PC-3 (cell line): Measurements from ENCODE around the gene SUGCT. TPM values are rescaled to one million over a fixed set of nuclear protein-coding genes. Genes with fewer than 3 reads are reported as not detected.

Experiments
- ATAC-seq: fragments of 200-7000 bp; cut with Tn5 transposase; 2 replicates; pipeline ENCODE4 v1.9.1; 2020; ENCODE audit warnings: mild to moderate bottlenecking, moderate library complexity
- BruUV-seq: library from RNA; stranded (reverse); fragments of 400-500 nt; replicated peaks from 2 replicates; lab custom pipeline; 2021; lab: Mats Ljungman, UMichigan
- CTCF ChIA-PET: fragments of 300-600 bp; sonication (Branson Sonifier 250); formaldehyde crosslinking; loops from one replicate; lab custom pipeline; 2022; ENCODE audit warnings: antibody characterized with exemption; lab: Charles Lee
- POLR2A ChIA-PET: fragments of 300-600 bp; sonication (Branson Sonifier 250); formaldehyde crosslinking; loops from one replicate; lab custom pipeline; 2022; ENCODE audit warnings: antibody characterized with exemption; ENCODE audit not compliant: unreplicated experiment; lab: Charles Lee
- DNase-seq: peaks from one replicate; pipeline ENCODE4 v3.0.0-alpha.2; 2015
- H2AFZ ChIP-seq: fragments of 300-600 bp; sonication (generic); 2 replicates; pipeline ENCODE4 v1.6.0; 2016; ENCODE audit warnings: antibody characterized with exemption, low read length
- H3F3A ChIP-seq: fragments of 300-600 bp; sonication (generic); one replicate; pipeline ENCODE4 v1.6.0; 2017; ENCODE audit warnings: antibody characterized with exemption, low read length, control low read depth, mild to moderate bottlenecking; ENCODE audit not compliant: unreplicated experiment
- H3K27ac ChIP-seq: fragments of 300-600 bp; sonication (generic); 2 replicates; pipeline ENCODE4 v1.5.1; 2016; ENCODE audit warnings: mild to moderate bottlenecking, low read length
- H3K27me3 ChIP-seq: fragments of 300-600 bp; sonication (generic); 2 replicates; pipeline ENCODE4 v1.6.1; 2016; ENCODE audit warnings: low read length, mixed read lengths
- H3K36me3 ChIP-seq: fragments of 300-600 bp; sonication (generic); 2 replicates; pipeline ENCODE4 v1.6.1; 2016; ENCODE audit warnings: low read depth, mixed run types, low read length, mixed read lengths
- H3K4me1 ChIP-seq: fragments of 300-600 bp; sonication (generic); 2 replicates; pipeline ENCODE4 v1.5.1; 2016; ENCODE audit warnings: low read length; ENCODE audit not compliant: insufficient read depth
- H3K4me2 ChIP-seq: fragments of 300-600 bp; sonication (generic); 2 replicates; pipeline ENCODE4 v1.6.0; 2016; ENCODE audit warnings: low read length
- H3K4me3 ChIP-seq: fragments of 300-600 bp; sonication (generic); 2 replicates; pipeline ENCODE4 v1.5.1; 2016; ENCODE audit warnings: mild to moderate bottlenecking, low read length, mixed read lengths
- H3K79me2 ChIP-seq: fragments of 300-600 bp; sonication (generic); 2 replicates; pipeline ENCODE4 v1.6.1; 2017; ENCODE audit warnings: low read length, mixed read lengths
- H3K9ac ChIP-seq: fragments of 300-600 bp; sonication (generic); 2 replicates; pipeline ENCODE4 v1.6.0; 2016; ENCODE audit warnings: mild to moderate bottlenecking, low read length
- H3K9me2 ChIP-seq: fragments of 300-600 bp; sonication (generic); replicated peaks from 2 replicates; pipeline ENCODE4 v1.6.1; 2016; ENCODE audit warnings: mixed run types, low read length, mixed read lengths
- H3K9me3 ChIP-seq: fragments of 300-600 bp; sonication (generic); 2 replicates; pipeline ENCODE4 v1.6.1; 2016; ENCODE audit warnings: low read length, mixed read lengths
- H4K20me1 ChIP-seq: fragments of 300-600 bp; sonication (generic); 2 replicates; pipeline ENCODE4 v1.6.1; 2016; ENCODE audit warnings: low read length, mixed read lengths
- CTCF ChIP-seq: fragments of 300-600 bp; sonication (generic); conservative IDR thresholded peaks from 2 replicates; pipeline ENCODE4 v1.5.1; 2017; ENCODE audit warnings: antibody characterized with exemption, low read depth, mild to moderate bottlenecking, low read length
- EZH2 ChIP-seq: fragments of 300-600 bp; sonication (generic); IDR thresholded peaks from one replicate; pipeline ENCODE4 v1.6.1; 2017; ENCODE audit warnings: antibody characterized with exemption, mild to moderate bottlenecking, low read length; ENCODE audit not compliant: unreplicated experiment
- EZH2phosphoT487 ChIP-seq: fragments of 300-600 bp; sonication (generic); IDR thresholded peaks from 2 replicates; pipeline ENCODE4 v1.6.1; 2018; ENCODE audit warnings: mild to moderate bottlenecking, antibody characterized with exemption, low read length, borderline replicate concordance
- intact Hi-C: fragments of 100-400 bp; cut with micrococcal nuclease; formaldehyde crosslinking; loops from 2 replicates; pipeline ENCODE4 v1.9.0; 2023
- total RNA-seq: library from RNA; depleted of rRNA; stranded (reverse); fragments of >200 nt; gene quantifications from 2 replicates; pipeline ENCODE4 v1.2.3, GENCODE V29; 2014

SUGCT gene
- total RNA-seq, 1 experiment from 2014 or later, result 2.9 TPM

DNA sequence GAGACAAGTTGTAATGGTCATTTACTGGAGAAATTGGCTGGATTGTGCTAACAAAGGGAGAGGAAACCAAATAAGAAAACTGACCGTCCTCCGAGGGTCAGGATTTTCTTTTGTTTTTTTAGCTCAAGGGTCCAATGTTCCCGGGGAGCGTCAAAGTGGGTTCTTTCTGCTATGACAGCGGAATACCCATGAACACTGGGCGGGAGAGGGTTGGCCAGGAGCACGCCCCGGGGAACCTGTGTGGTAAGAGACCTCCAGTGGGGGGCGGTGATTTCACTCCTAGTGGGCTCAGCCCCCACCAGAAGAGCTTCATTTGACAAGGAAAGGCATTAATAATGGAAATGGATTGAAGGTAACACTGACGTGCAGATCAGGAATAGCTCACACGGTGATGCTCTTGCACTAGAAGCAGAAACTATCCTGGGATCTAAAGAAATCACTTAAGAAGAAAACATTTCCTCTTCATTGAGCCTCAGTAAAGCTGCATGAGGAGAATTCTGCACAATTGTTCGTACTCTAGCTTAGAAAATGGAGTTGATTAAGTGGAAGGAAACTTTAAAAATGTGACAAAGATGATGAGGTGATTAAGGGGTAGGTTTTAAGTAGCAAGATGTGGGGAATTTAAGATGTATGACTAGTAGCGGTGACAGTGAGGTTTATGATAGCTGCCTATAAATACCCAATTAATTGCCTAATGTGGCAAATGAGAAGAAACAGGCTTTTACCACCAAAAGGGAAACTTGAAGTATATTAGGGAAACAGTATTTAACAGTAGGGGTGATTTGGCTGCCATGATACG, 627.2 kb downstream of the SUGCT start:
- Histone ChIP-seq H3K4me3 (no peak overlapping the region), H3K27me3 (no peaks in the 10 kb centered on the region), H3F3A (no peaks in the 10 kb centered on the region), H3K9ac (no peak overlapping the region), H3K4me2 (no peak overlapping the region), H2AFZ (no peak overlapping the region), H3K9me2 (no peaks in the 10 kb centered on the region), H3K9me3 (no peaks in the 10 kb centered on the region), H4K20me1 (no peaks in the 10 kb centered on the region), H3K4me1 (no peaks in the 10 kb centered on the region), H3K79me2 (no peaks in the 10 kb centered on the region), H3K36me3 (no peaks in the 10 kb centered on the region), H3K27ac (no peak overlapping the region)
- intact Hi-C loops, result loop anchor here (2.0 to 5.0 kb wide), 2 partner anchors 255 to 943 kb away; no protein-coding TSS in a partner anchor
- no peak for ATAC-seq
- BruUV-seq, result no TSS peak
- ChIA-PET CTCF (no interaction called here), POLR2A (interaction anchor here (0.6 to 0.7 kb wide), 3 partner anchors 364 to 970 kb away, joined by 3 to 6 read pairs (median 4); no protein-coding TSS in a partner anchor)
- TF ChIP-seq EZH2 (no peak), EZH2phosphoT487 (no peak), CTCF (0 out of 2 replicates have a peak, but pooled peaks have one; percentile 22)
- no peak for DNase-seq

GRCh38 chr7:40763319-40764287, 628.8 kb downstream of the SUGCT start:
- no peak overlapping the region for H2AFZ ChIP-seq
- intact Hi-C loops, result loop anchor here (1.0 to 5.0 kb wide), 4 partner anchors 256 to 941 kb away; no protein-coding TSS in a partner anchor
- BruUV-seq, result no TSS peak
- H3K4me3 ChIP-seq, result no peak overlapping the region
- no peaks in the 10 kb centered on the region for H3K79me2 ChIP-seq
- no peaks in the 10 kb centered on the region for H3F3A ChIP-seq
- H3K9ac ChIP-seq, result no peak overlapping the region
- H3K9me3 ChIP-seq, result no peaks in the 10 kb centered on the region
- ATAC-seq (peak; percentile 71), DNase-seq (peak; percentile 33)
- no peaks in the 10 kb centered on the region for H4K20me1 ChIP-seq
- no peaks in the 10 kb centered on the region for H3K27me3 ChIP-seq
- ChIA-PET CTCF (interaction anchor here (0.5 to 1.0 kb wide), 5 partner anchors 155 to 947 kb away, joined by 3 to 4 read pairs (median 3); no protein-coding TSS in a partner anchor), POLR2A (no interaction called here)
- no peaks in the 10 kb centered on the region for H3K36me3 ChIP-seq
- TF ChIP-seq CTCF (peak; percentile 27), EZH2phosphoT487 (no peak)
- no peak overlapping the region for H3K4me2 ChIP-seq
- H3K4me1 ChIP-seq, result no peaks in the 10 kb centered on the region
- H3K27ac ChIP-seq, result no peak overlapping the region
- no peaks in the 10 kb centered on the region for H3K9me2 ChIP-seq
